Mesenchymal stem cell (in vitro differentiated cells and primary cell): ENCODE measurements around the gene NECTIN1.

Experiments
- DNase-seq: peaks from one replicate; pipeline ENCODE4 v3.0.0-alpha.2; 2013
- H2AFZ ChIP-seq: one replicate; pipeline ENCODE4 v1.6.1; 2013; ENCODE audit warnings: low read depth, mild to moderate bottlenecking, control low read depth, inconsistent platforms, low read length, moderate library complexity
- H2AK5ac ChIP-seq: 2 replicates; pipeline ENCODE4 v1.6.1; 2013; ENCODE audit warnings: low read length, moderate library complexity, mild to moderate bottlenecking, inconsistent platforms; ENCODE audit not compliant: severe bottlenecking
- H2BK120ac ChIP-seq: one replicate; pipeline ENCODE4 v1.6.1; 2013; ENCODE audit warnings: low read depth, mild to moderate bottlenecking, inconsistent platforms, low read length, moderate library complexity
- H2BK12ac ChIP-seq, 2 experiments: one replicate each; pipeline ENCODE4 v1.6.1; 2013; ENCODE audit warnings: inconsistent platforms in 2 of 2, low read length in 2 of 2, mild to moderate bottlenecking in 2 of 2, moderate library complexity in 2 of 2, control low read depth in 1 of 2
- H2BK15ac ChIP-seq: one replicate; pipeline ENCODE4 v1.6.1; 2013; ENCODE audit warnings: mild to moderate bottlenecking, low read depth, inconsistent platforms; ENCODE audit not compliant: poor library complexity, severe bottlenecking
- H2BK5ac ChIP-seq: 2 replicates; pipeline ENCODE4 v1.6.1; 2013; ENCODE audit warnings: low read depth, mild to moderate bottlenecking, low read length, control low read depth, inconsistent platforms; ENCODE audit not compliant: poor library complexity, severe bottlenecking
- H3K14ac ChIP-seq, 2 experiments: one replicate each; pipeline ENCODE4 v1.6.1; 2013; ENCODE audit warnings: inconsistent platforms in 2 of 2, low read length in 2 of 2, control low read depth in 1 of 2, mild to moderate bottlenecking in 1 of 2, moderate library complexity in 1 of 2
- H3K18ac ChIP-seq, 2 experiments: one replicate each; pipeline ENCODE4 v1.6.1; 2013; ENCODE audit warnings: inconsistent platforms in 2 of 2, low read length in 2 of 2, control low read depth in 1 of 2, low read depth in 1 of 2, mild to moderate bottlenecking in 1 of 2
- H3K23ac ChIP-seq, 2 experiments: one replicate each; pipeline ENCODE4 v1.6.1; 2013; ENCODE audit warnings: inconsistent platforms in 2 of 2, low read length in 2 of 2, mild to moderate bottlenecking in 2 of 2, moderate library complexity in 2 of 2, control low read depth in 1 of 2
- H3K27ac ChIP-seq: 2 replicates; pipeline ENCODE4 v1.5.1; 2013; ENCODE audit warnings: mild to moderate bottlenecking, moderate library complexity, low read length, control low read depth, inconsistent platforms; ENCODE audit not compliant: poor library complexity, severe bottlenecking
- H3K27me3 ChIP-seq, 2 experiments: 2 replicates each; pipeline versions ENCODE4 v1.6.1 to v1.7.0; 2013; ENCODE audit warnings: low read length in 2 of 2, mild to moderate bottlenecking in 2 of 2, moderate library complexity in 2 of 2, control low read depth in 1 of 2, inconsistent platforms in 1 of 2; ENCODE audit not compliant: control insufficient read depth in 1 of 2, insufficient read depth in 1 of 2
- H3K36me3 ChIP-seq, 2 experiments: 2 replicates each; pipeline versions ENCODE4 v1.6.1 to v1.7.0; 2013; ENCODE audit warnings: low read length in 2 of 2, control low read depth in 1 of 2, inconsistent platforms in 1 of 2, low read depth in 1 of 2, mild to moderate bottlenecking in 1 of 2; ENCODE audit not compliant: insufficient read depth in 2 of 2, control insufficient read depth in 1 of 2
- H3K4ac ChIP-seq, 2 experiments: one replicate each; pipeline ENCODE4 v1.6.1; 2013; ENCODE audit warnings: inconsistent platforms in 2 of 2, low read length in 2 of 2, mild to moderate bottlenecking in 2 of 2, moderate library complexity in 2 of 2, control low read depth in 1 of 2, low read depth in 1 of 2
- H3K4me1 ChIP-seq: 2 replicates; pipeline ENCODE4 v1.6.1; 2013; ENCODE audit warnings: low read depth, low read length, control low read depth; ENCODE audit not compliant: control insufficient read depth, insufficient read depth
- H3K4me2 ChIP-seq: 2 replicates; pipeline ENCODE4 v1.6.1; 2013; ENCODE audit warnings: low read length, mild to moderate bottlenecking, inconsistent platforms; ENCODE audit not compliant: poor library complexity, severe bottlenecking
- H3K4me3 ChIP-seq, 2 experiments: 2 replicates each; pipeline versions ENCODE4 v1.5.1 to v1.7.0; 2013; ENCODE audit warnings: low read length in 2 of 2, mild to moderate bottlenecking in 2 of 2, control low read depth in 1 of 2, low read depth in 1 of 2; ENCODE audit not compliant: insufficient read depth in 1 of 2
- H3K79me1 ChIP-seq: replicated peaks from 2 replicates; pipeline ENCODE4 v1.6.1; 2013; ENCODE audit warnings: mild to moderate bottlenecking, control low read depth, low read length, inconsistent platforms; ENCODE audit not compliant: poor library complexity, severe bottlenecking
- H3K9ac ChIP-seq: 2 replicates; pipeline ENCODE4 v1.7.0; 2013; ENCODE audit warnings: mild to moderate bottlenecking, low read length, moderate library complexity
- H3K9me3 ChIP-seq: 2 replicates; pipeline ENCODE4 v1.7.0; 2013; ENCODE audit warnings: mild to moderate bottlenecking, low read length; ENCODE audit not compliant: control insufficient read depth
- H4K8ac ChIP-seq: one replicate; pipeline ENCODE4 v1.6.1; 2013; ENCODE audit warnings: inconsistent platforms, mild to moderate bottlenecking, low read length, moderate library complexity
- H4K91ac ChIP-seq: one replicate; pipeline ENCODE4 v1.6.1; 2013; ENCODE audit warnings: mild to moderate bottlenecking, low read length, inconsistent platforms
- WGBS: methylation state at CpG from one replicate; pipeline ENCODE4 v1.1.7; 2013; ENCODE audit warnings: mixed read lengths; 5-methylcytosine and 5-hydroxymethylcytosine counted together

NECTIN1 gene

GRCh38 chr11:119677840-119678239 lies 51.2 kb downstream of the NECTIN1 start:
- peaks cover 20 to 42% of the 10 kb centered on the region in 2 experiments for H3K36me3 ChIP-seq
- H2BK15ac ChIP-seq: no peak overlapping the region
- no peak overlapping the region for H3K23ac ChIP-seq
- H4K91ac ChIP-seq: no peak overlapping the region
- peaks cover 16% of the 10 kb centered on the region for H3K79me1 ChIP-seq
- no peak overlapping the region for H4K8ac ChIP-seq
- WGBS: 99% methylated on average over 8 of the region's 9 CpGs
- H3K4ac ChIP-seq: no peak overlapping the region
- no peak overlapping the region for H2BK12ac ChIP-seq
- H3K4me1 ChIP-seq: peaks cover 7% of the 10 kb centered on the region
- no peak overlapping the region for H3K18ac ChIP-seq
- no peak overlapping the region for H3K4me2 ChIP-seq
- H3K9me3 ChIP-seq: no peaks in the 10 kb centered on the region
- H2BK120ac ChIP-seq: no peak overlapping the region
- no peak for DNase-seq
- H2AK5ac ChIP-seq: no peak overlapping the region
- H3K9ac ChIP-seq: no peak overlapping the region
- no peak overlapping the region for H3K4me3 ChIP-seq
- H2AFZ ChIP-seq: no peak overlapping the region
- no peak overlapping the region for H3K14ac ChIP-seq
- H3K27ac ChIP-seq: no peak overlapping the region
- no peak overlapping the region for H2BK5ac ChIP-seq
- no peaks in the 10 kb centered on the region for H3K27me3 ChIP-seq

DNA sequence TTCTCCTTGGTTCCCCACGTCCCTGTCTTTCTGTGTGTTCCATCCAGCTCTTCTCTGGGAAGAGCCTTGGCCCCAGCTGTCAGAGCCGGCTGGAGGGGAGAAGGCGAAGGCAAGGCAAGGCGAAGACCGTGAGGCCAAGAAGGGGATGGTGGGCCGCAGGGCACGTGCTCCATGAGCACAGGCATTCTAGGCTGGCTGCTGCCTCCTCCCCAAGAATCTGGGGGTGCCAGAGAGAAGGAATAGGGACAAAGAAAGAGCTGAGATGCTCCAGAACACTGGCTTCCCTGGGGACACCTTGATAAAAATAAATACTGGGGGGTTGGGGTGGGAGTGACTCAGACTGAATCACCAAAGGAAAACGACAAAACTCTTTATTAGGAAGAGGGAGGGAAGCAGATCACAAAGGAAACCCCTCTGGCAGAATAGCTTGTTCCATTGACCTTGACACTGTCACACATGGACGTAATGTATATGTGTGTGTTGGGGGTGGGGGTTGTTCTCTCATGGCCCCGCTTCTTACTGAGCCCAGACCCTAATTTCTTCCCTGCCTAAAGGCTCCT lies 52.5 kb downstream of the NECTIN1 start:
- Histone ChIP-seq H2BK5ac (no peak overlapping the region), H3K23ac (no peak overlapping the region), H3K18ac (peak overlapping the region in 1 of 2 experiments; percentile 69), H3K27me3 (no peaks in the 10 kb centered on the region), H4K91ac (peak overlapping the region; percentile 54), H3K36me3 (peaks cover 20 to 55% of the 10 kb centered on the region in 2 experiments), H3K14ac (no peak overlapping the region), H2AK5ac (no peak overlapping the region), H3K4ac (no peak overlapping the region), H3K9me3 (no peaks in the 10 kb centered on the region), H2BK12ac (peak overlapping the region in 1 of 2 experiments; percentile 27), H2AFZ (no peak overlapping the region), H3K27ac (no peak overlapping the region), H3K4me3 (peak overlapping the region in 1 of 2 experiments; percentile 42), H3K79me1 (peaks cover 11% of the 10 kb centered on the region), H3K4me2 (no peak overlapping the region), H4K8ac (peak overlapping the region; percentile 86), H3K4me1 (peaks cover 11% of the 10 kb centered on the region), H3K9ac (no peak overlapping the region), H2BK15ac (no peak overlapping the region), H2BK120ac (no peak overlapping the region)
- 64% methylated on average over 9 of the region's 10 CpGs for WGBS
- DNase-seq: peak; percentile 55

DNA sequence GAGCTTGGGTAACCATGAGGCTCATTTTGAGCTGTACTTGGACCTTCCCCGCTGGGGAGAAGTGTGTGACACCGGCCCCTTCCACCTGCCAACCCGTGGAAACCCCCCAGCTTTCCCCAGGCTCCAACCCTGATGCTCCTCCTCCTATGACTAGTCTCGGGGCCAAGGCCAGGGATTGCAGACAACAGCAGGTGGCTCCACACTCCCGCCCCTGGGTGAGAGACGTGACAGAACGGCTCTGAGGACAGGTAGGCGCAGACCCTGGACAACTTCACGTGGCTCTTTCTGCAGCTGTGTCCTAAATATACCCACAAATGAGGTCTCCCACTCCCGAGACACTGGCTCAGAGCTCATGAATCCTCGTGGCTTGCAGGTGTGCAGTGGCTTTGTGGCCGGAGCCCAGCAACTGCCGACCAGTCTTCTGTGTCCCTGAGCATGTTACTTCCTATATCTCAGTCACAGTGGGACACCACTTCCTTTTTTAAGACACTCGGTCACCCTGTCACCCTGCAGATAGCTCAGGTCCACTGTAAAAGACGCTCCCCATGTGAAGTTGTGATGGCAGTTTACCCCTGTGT lies 55.2 kb downstream of the NECTIN1 start:
- WGBS: 83% methylated on average over 15 of the region's 15 CpGs
- no peak overlapping the region for H2BK120ac ChIP-seq
- H4K8ac ChIP-seq: no peak overlapping the region

GRCh38 chr11:119673052-119673758 lies 55.8 kb downstream of the NECTIN1 start:
- 94% methylated on average over 13 of the region's 13 CpGs for WGBS
- peaks cover under 1% of the 10 kb centered on the region for H3K79me1 ChIP-seq
- H4K91ac ChIP-seq: no peak overlapping the region
- H3K14ac ChIP-seq: peak overlapping the region in 1 of 2 experiments; percentile 79
- peak overlapping the region in 1 of 2 experiments; percentile 33 for H3K4ac ChIP-seq
- H2AK5ac ChIP-seq: no peak overlapping the region
- H2AFZ ChIP-seq: no peak overlapping the region
- no peak overlapping the region for H4K8ac ChIP-seq
- H3K36me3 ChIP-seq: peaks cover 20 to 53% of the 10 kb centered on the region in 2 experiments
- peak overlapping the region in 1 of 2 experiments; percentile 63 for H3K18ac ChIP-seq
- no peaks in the 10 kb centered on the region for H3K27me3 ChIP-seq
- no peaks in the 10 kb centered on the region for H3K9me3 ChIP-seq
- no peak overlapping the region for H2BK5ac ChIP-seq
- H3K4me3 ChIP-seq: no peak overlapping the region
- peaks cover 17% of the 10 kb centered on the region for H3K4me1 ChIP-seq
- H2BK120ac ChIP-seq: no peak overlapping the region
- DNase-seq: no peak
- no peak overlapping the region for H3K4me2 ChIP-seq
- H3K23ac ChIP-seq: no peak overlapping the region
- H2BK15ac ChIP-seq: no peak overlapping the region
- no peak overlapping the region for H3K9ac ChIP-seq
- H3K27ac ChIP-seq: no peak overlapping the region
- H2BK12ac ChIP-seq: peak overlapping the region; percentile 9 to 39

More for the DNA sequence above, 55.2 kb downstream of the NECTIN1 start:
- no peaks in the 10 kb centered on the region for H3K9me3 ChIP-seq
- H3K36me3 ChIP-seq: peaks cover 20 to 57% of the 10 kb centered on the region in 2 experiments
- no peak overlapping the region for H2BK5ac ChIP-seq
- no peak overlapping the region for H2AFZ ChIP-seq
- H3K27me3 ChIP-seq: no peaks in the 10 kb centered on the region
- H2BK15ac ChIP-seq: no peak overlapping the region
- peak overlapping the region in 1 of 2 experiments; percentile 39 for H2BK12ac ChIP-seq
- no peak overlapping the region for H4K91ac ChIP-seq
- H3K79me1 ChIP-seq: peaks cover 4% of the 10 kb centered on the region
- no peak overlapping the region for H3K23ac ChIP-seq
- no peak overlapping the region for H3K4me3 ChIP-seq
- H3K4me1 ChIP-seq: peaks cover 17% of the 10 kb centered on the region
- no peak for DNase-seq
- H3K9ac ChIP-seq: no peak overlapping the region
- peak overlapping the region in 1 of 2 experiments; percentile 63 for H3K18ac ChIP-seq
- no peak overlapping the region for H3K27ac ChIP-seq
- H2AK5ac ChIP-seq: no peak overlapping the region
- H3K4ac ChIP-seq: peak overlapping the region in 1 of 2 experiments; percentile 33
- H3K14ac ChIP-seq: no peak overlapping the region
- no peak overlapping the region for H3K4me2 ChIP-seq
